Kidney (tissue), 14 donors: ENCODE results near the gene MAP7D3. TPM values are rescaled to one million over a fixed set of nuclear protein-coding genes. Genes with fewer than 3 reads are reported as not detected.

Source experiments
- DNase-seq, 5 donors: peaks; one replicate each; pipeline ENCODE4 v3.0.0-alpha.2; 2013 to 2020
- FAIRE-seq: peaks from 2 replicates; lab custom pipeline; 2012; peaks lifted over from hg19 to GRCh38; lab: Jason Lieb, UNC
- H3K27ac ChIP-seq, 2 donors: one replicate each; pipeline ENCODE4 v1.7.0; 2013; ENCODE audit warnings: low read depth in 2 of 2, low read length in 2 of 2, inconsistent platforms in 1 of 2
- H3K27me3 ChIP-seq: one replicate; pipeline ENCODE4 v1.7.1; 2013; ENCODE audit warnings: low read length, inconsistent platforms; ENCODE audit not compliant: control insufficient read depth, insufficient read depth
- H3K36me3 ChIP-seq, 3 donors: one replicate each; pipeline versions ENCODE4 v1.7.0 to v1.7.1; 2013; ENCODE audit warnings: low read length in 3 of 3, control low read depth in 1 of 3, inconsistent platforms in 1 of 3; ENCODE audit not compliant: insufficient read depth in 3 of 3, control insufficient read depth in 2 of 3
- H3K4me1 ChIP-seq, 3 donors: one replicate each; pipeline versions ENCODE4 v1.7.0 to v1.7.1; 2013; ENCODE audit warnings: low read length in 3 of 3, inconsistent platforms in 1 of 3, low read depth in 1 of 3; ENCODE audit not compliant: control insufficient read depth in 2 of 3, insufficient read depth in 2 of 3
- H3K4me3 ChIP-seq, 3 donors: one replicate each; pipeline versions ENCODE4 v1.7.0 to v1.8.1; 2013; ENCODE audit warnings: low read length in 3 of 3, control low read depth in 1 of 3, inconsistent platforms in 1 of 3
- H3K9ac ChIP-seq, 3 donors: one replicate each; pipeline versions ENCODE4 v1.7.0 to v1.7.1; 2013; ENCODE audit warnings: low read length in 3 of 3, control low read depth in 1 of 3, inconsistent platforms in 1 of 3
- H3K9me3 ChIP-seq, 3 donors: one replicate each; pipeline versions ENCODE4 v1.7.0 to v1.7.1; 2013; ENCODE audit warnings: low read length in 3 of 3, control low read depth in 1 of 3, inconsistent platforms in 1 of 3; ENCODE audit not compliant: control insufficient read depth in 2 of 3, insufficient read depth in 1 of 3
- intact Hi-C: fragments of 100-400 bp; cut with DNase I; formaldehyde crosslinking; loops from one replicate; pipeline ENCODE4 v1.11.1; 2022
- polyA plus RNA-seq: library from polyadenylated mRNA; stranded (reverse); fragments of 350-450 nt; fragmentation: Illumina TruSeq; extraction: RNeasy Lipid Tissue Mini Kit (QIAGEN cat#74804); gene quantifications from one replicate; pipeline ENCODE4 v1.2.3, GENCODE V29; 2014; ENCODE audit warnings: low read depth, low replicate concordance; ENCODE audit not compliant: insufficient read depth
- total RNA-seq: library from RNA; stranded (reverse); fragmentation: NEBNext Ultra II Directional; extraction: Animal tissue kit (Norgen Biotek cat#: 25700); gene quantifications from one replicate; pipeline ENCODE4 v1.2.1, GENCODE V29; 2021
- TF ChIP-seq, protein P1 (sequence below): IDR thresholded peaks from 3 replicates; pipeline ENCODE4 v1.5.1; 2012; ENCODE audit warnings: mild to moderate bottlenecking, moderate library complexity, borderline replicate concordance; ENCODE audit not compliant: insufficient read depth; ENCODE audit errors: extremely low read depth
- donor health status: control.
- donor health status: control.
- donor health status: control.
- donor health status: control.
- donor health status: control.
- donor health status: DM: yes; HTN: yes; CAD: no.
- donor health status: Normal renal cell carcinoma (clear cell type).

The MAP7D3 gene
- total and polyA plus RNA-seq, 2 donors from 2014 or later: 5.7 to 13.9 TPM

GRCh38 chrX:136203951-136204350, 47.2 kb downstream of the MAP7D3 start:
- DNase-seq (no peak), FAIRE-seq (no peak)
- Histone ChIP-seq H3K9me3 (no peaks in the 10 kb centered on the region), H3K27me3 (peaks cover 2% of the 10 kb centered on the region), H3K4me1 (peaks cover 0 to 2% (median 0%) of the 10 kb centered on the region in 3 donors), H3K27ac (peak overlapping the region in 1 of 2 donors; percentile 65), H3K9ac (no peak overlapping the region), H3K36me3 (peaks cover 0 to 5% (median 0%) of the 10 kb centered on the region in 3 donors), H3K4me3 (no peak overlapping the region)
- intact Hi-C loops: no loop called here
- TF ChIP-seq, protein P1, sequence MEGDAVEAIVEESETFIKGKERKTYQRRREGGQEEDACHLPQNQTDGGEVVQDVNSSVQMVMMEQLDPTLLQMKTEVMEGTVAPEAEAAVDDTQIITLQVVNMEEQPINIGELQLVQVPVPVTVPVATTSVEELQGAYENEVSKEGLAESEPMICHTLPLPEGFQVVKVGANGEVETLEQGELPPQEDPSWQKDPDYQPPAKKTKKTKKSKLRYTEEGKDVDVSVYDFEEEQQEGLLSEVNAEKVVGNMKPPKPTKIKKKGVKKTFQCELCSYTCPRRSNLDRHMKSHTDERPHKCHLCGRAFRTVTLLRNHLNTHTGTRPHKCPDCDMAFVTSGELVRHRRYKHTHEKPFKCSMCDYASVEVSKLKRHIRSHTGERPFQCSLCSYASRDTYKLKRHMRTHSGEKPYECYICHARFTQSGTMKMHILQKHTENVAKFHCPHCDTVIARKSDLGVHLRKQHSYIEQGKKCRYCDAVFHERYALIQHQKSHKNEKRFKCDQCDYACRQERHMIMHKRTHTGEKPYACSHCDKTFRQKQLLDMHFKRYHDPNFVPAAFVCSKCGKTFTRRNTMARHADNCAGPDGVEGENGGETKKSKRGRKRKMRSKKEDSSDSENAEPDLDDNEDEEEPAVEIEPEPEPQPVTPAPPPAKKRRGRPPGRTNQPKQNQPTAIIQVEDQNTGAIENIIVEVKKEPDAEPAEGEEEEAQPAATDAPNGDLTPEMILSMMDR: no peak

DNA sequence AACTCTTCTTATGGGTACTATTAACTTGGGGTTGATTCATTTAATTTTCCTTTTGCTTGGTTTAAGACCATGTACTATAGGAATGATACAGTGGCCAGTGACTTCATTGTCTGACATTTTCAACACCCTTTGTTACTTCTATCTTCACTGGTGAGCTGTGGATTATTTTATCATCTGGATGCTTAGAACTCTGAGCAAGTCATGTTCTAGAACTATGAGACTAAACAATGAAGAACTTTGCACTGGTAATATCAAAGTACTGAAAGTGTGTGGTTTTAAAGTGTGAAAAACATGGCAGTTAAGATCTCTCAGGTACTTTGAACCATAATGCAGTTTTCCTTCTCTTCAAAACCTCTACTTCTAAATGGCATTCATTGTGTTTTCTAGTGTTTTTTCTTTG, 47.8 kb downstream of the MAP7D3 start:
- Histone ChIP-seq H3K36me3 (peaks cover 0 to 5% (median 0%) of the 10 kb centered on the region in 3 donors), H3K4me3 (no peak overlapping the region), H3K27me3 (peaks cover 2% of the 10 kb centered on the region), H3K9ac (no peak overlapping the region), H3K9me3 (no peaks in the 10 kb centered on the region), H3K27ac (peak overlapping the region in 1 of 2 donors; percentile 47), H3K4me1 (peaks cover 0 to 3% (median 2%) of the 10 kb centered on the region in 3 donors)
- intact Hi-C loops: no loop called here
- TF ChIP-seq, protein P1: no peak
- FAIRE-seq (peak; percentile 50), DNase-seq (no peak)

GRCh38 chrX:136202889-136203288, 48.3 kb downstream of the MAP7D3 start:
- peaks cover 0 to 5% (median 2%) of the 10 kb centered on the region in 3 donors for H3K4me1 ChIP-seq

More at GRCh38 chrX:136202889-136203288, 48.3 kb downstream of the MAP7D3 start:
- no peak overlapping the region for H3K4me3 ChIP-seq
- TF ChIP-seq, protein P1: no peak
- intact Hi-C loops: no loop called here
- no peaks in the 10 kb centered on the region for H3K9me3 ChIP-seq
- H3K27ac ChIP-seq: peak overlapping the region in 1 of 2 donors; percentile 47
- peak; percentile 72 for FAIRE-seq
- no peak overlapping the region for H3K9ac ChIP-seq
- H3K36me3 ChIP-seq: peaks cover 0 to 3% (median 0%) of the 10 kb centered on the region in 3 donors
- DNase-seq: peak in 1 of 5 donors; percentile 38
- peaks cover 2% of the 10 kb centered on the region for H3K27me3 ChIP-seq
